HuH-7 (cell line): ENCODE data around the gene USP21.
A peak's percentile ranks its signal among the peaks of the same experiment; 100 is the strongest.
"Not testable (repeated sequence)": the region's sequence is repeated elsewhere in the genome, so short reads cannot be mapped to it uniquely, and the experiment has no call there.

Experiments used
- DNase-seq: peaks from one replicate; pipeline ENCODE4 v3.0.0; 2011; ENCODE audit warnings: low spot score

USP21 gene

DNA sequence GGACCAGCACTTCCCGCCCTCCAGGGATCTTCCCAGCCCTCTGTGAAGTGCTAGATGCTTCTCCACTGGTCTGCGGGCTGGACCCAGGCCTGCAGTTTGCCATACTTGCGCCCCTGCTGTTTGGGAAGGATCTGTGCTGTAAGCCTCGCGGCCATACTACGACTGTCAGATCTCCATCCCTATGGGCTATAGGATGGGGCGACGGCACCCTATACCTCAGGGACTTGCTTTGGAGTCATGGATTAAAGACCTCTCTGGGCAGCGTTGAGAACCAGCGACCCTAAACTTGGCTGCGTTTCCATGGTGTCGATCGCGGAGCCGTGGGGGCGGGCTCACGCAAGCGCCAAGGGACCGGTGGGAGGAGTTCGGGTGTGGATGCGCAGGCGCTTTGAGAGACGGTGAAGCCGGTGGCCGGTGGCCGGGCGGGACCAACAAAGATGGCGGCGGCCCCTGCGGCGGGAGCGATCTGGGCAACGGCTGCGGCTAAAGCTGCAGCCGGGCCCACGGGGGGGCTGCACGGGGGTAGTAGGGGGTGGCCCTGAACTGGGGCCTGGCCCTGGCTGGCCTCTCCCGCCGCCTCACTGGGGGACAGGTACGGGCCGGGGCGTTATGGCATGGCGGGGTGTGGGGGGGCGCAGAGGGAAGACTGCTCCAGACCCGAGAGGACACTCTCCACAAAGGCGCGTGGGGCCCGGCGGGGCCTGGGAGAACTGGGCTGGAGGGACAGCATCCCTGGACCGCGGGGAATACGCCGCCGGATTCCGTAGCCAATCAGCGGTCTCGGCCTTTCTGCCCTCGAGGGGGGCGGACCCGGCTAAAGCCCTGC, at the start of gene USP21:
Gene USP21, plus strand, starts transcription at position 414 of the 826 bp plus-strand sequence. CDS start 1,141 bp downstream, outside the sequence.
- DNase-seq = peak; percentile 94

DNA sequence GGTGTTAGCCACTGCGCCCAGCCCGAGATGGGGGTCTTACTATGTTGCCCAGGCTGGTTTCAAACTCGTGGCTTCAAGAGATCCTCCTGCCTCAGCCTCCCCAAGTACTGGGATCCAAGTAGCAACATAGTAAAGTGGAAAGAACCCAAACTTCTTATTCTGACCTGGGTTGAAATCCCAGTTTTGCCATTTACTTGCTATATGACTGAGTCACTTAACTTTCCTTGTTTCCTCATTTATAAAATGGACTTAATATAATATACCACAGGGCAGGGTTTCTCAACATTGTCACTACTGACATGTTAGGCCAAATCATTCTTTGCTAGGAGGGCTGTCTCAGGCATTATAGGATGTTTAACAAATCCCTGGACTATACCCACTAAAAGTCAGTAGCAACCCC, 48.2 kb upstream of the USP21 start:
- no peak for DNase-seq

- DNase-seq = no peak
Observed at GRCh38 chr1:161111527-161111926, 47.8 kb upstream of the USP21 start.

GRCh38 chr1:161113915-161114314, 45.4 kb upstream of the USP21 start:
- DNase-seq = no peak

- no peak for DNase-seq
Observed at GRCh38 chr1:161114556-161114955, 44.7 kb upstream of the USP21 start.

DNA sequence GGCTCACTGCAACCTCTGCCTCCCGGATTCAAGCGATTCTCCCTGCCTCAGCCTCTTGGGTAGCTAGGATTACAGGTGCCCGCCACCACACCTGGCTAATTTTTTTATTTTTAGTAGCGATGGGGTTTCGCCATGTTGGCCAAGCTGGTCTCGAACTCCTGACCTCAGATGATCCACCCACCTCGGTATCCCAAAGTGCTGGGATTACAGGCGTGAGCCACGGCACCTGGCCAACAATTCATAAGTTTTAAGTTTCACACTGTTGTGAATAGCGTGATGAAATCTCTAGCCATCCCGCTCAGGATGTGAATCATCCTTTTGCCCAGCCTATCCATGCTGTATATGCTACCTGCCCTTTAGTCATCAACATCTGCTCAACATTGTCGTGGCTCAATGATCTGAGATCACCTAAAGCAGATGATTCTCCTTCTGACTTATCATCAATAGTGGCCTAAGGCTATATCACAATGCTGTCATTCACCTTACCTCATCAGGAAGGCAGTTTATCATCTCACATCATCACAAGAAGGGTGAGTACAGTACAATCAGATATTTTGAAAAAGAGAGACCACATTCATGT, 44.1 kb upstream of the USP21 start:
- no peak for DNase-seq

DNA sequence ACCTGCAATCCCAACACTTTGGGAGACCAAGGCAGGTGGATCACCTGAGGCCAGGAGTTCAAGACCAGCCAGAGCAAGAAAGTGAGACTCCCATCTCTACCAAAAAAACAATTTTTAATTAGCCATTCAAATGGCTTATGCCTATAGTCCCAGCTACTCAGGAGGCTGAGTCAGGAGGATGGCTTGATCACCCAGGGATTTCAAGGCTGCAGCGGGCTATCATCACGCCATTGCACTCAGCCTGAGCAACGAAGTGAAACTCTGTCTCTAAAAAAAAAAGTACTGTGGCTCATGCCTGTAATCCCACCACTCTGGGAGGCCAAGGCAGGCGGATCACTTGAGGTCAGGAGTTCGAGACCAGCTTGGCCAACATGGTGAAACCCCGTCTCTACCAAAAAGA, 43.3 kb upstream of the USP21 start:
- DNase-seq = not testable (repeated sequence)

DNA sequence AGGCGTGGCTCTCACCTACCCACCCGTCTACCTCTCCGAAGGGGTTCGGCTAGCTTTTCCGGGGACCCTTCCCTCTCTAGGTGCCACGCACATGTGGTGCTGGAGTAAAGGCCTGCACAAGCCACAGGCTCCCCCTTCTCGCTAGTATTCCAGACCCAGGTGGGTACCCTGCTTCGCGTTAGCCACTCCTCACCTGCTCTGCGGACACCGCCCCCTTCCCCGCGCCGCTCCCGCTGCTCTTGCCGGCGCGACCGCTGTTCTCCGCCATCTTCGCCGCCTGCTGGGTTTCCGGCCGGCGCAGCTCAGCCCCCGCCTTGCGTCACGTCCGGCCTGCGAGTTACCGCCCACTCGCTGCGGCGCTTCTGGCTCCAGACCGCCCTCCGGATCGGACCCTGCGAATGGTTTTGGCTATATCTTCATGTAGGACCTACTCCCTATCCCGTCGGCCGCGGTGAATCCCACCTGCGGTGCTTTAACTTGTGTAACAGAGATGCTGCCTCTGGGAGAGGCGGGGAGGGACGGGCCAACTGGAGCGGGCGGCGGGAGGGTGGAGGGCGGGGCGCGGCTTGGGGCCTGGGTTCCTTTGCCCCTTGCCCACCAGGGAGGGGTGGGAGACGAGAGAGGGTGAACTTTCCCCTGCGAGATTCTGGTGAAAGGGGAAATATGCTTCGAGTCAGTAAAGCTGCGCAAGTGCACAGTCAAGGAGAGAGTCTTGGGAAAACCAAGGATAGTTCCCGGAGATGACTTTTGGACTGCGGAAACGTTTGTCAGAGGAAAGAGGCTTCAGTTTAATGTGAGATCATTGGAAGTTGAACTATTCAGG, 41.3 kb upstream of the USP21 start, which contains the start of the genes NIT1 and PFDN2:
Gene NIT1, plus strand, starts transcription at position 347 of the 823 bp plus-strand sequence. Its CDS starts 72 bp downstream, at position 419.
Gene PFDN2, minus strand, starts transcription at position 279 of the 823 bp plus-strand sequence. Its CDS starts 11 bp downstream, at position 268.
- peak; percentile 80 for DNase-seq

DNA sequence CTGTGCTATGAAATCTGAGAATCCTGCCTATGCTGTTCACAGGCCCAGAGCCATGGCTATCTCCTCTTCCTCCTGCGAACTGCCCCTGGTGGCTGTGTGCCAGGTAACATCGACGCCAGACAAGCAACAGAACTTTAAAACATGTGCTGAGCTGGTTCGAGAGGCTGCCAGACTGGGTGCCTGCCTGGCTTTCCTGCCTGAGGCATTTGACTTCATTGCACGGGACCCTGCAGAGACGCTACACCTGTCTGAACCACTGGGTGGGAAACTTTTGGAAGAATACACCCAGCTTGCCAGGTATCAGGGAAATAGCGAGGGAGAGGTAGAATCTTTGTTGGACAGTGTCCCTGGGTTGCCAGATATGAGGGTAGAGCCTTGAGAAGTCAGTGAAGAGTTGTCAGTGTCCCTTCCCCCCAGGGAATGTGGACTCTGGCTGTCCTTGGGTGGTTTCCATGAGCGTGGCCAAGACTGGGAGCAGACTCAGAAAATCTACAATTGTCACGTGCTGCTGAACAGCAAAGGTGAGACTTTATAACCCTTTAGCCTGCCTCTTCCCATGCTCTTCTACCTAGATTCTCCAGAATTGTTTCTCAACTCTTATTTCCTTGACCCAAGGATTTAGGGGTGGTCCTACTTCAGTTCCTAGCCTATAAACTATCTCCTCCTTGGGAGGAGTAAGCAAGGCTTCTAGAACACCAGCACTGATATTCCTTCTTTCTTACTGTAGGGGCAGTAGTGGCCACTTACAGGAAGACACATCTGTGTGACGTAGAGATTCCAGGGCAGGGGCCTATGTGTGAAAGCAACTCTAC, 40.0 kb upstream of the USP21 start:
- DNase-seq = no peak

DNA sequence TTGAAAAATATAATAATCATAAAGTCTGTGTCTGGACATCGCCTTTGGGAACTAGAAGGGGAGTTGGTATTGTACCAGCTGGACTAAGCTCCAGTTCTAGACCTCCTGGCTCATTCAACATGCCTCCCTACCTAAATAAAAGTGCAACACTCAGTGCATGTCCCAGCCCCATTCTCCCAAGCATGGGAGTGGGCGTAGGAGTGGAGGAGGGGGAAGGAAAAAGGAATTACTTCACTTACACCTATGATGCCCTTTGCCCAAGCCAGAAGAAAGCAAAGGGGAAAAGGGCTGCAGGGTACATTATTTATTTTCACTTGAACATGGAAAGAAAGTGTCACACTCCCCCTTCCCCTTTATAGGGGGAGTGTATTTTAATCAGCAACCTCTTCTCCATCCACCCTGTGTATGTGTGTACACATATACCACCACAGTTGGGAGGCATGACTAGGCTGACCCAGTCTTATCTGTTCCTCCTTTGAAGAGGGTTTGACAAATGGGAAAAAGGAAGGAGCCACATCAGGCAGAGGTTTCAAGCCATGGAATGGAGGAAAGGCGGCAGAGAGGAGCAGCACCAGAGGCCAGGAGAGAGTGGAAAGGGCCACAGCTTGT, 38.2 kb upstream of the USP21 start:
- no peak for DNase-seq

- DNase-seq = no peak
Observed at GRCh38 chr1:161121834-161122233, 37.5 kb upstream of the USP21 start.

- no peak for DNase-seq
Observed at GRCh38 chr1:161122967-161123366, 36.3 kb upstream of the USP21 start.

GRCh38 chr1:161127649-161128048, 31.7 kb upstream of the USP21 start:
- no peak for DNase-seq

DNA sequence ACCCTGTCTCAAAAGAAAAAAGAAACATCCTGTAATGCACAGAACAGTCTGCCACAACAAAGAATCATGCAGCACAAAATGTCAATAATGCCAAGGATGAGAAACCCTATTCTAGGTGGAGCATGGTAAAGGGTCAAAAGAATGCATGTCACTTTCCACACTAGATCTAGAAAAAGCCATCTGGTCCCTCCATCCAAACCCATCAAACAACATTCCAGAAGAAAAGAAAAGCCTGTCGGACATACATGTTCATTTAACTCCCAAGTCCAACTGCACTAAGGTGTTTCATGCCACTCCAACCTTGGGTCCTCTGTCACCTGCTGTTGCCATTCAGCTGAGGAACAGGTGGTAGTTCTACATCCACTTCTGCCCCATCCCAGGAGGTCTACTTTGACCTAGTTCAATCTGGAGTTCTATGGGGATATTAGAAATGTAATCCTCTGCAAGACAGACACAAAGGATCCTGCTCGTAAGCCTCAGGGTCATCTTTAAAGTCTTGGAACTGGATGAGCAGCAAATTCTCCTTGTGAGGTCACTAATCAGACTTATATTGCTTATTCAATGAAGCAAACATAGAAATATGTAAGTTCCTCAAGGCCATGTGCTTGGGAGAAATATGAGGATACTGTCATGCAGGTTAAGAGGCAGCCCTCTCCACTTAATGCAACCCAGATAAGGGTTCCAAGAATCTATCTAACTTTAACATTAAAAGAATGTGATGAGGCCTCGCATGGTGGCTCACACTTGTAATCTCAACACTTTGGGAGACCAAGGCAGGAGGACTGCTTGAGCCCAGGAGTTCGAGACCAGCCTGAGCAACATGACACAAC, 30.5 kb upstream of the USP21 start:
- no peak for DNase-seq

DNA sequence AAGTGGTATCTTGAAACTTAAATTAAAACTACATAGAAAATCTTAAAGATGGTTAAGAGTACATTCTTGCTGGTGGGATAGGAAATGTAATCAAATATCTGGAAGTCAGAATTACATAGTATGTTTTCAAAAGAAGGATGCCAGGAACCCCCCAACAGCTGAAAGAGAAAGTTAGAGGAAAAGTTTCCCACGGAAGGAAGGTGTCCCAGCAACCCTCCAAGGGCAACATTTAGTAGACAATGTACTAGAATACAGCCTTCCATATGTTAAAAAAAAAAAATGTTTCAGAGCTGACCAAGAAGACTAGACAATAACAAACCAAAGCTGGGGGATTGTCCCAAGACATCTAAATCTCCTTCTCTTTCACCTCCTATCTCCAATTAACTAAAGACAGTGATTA, 29.0 kb upstream of the USP21 start:
- no peak for DNase-seq

DNA sequence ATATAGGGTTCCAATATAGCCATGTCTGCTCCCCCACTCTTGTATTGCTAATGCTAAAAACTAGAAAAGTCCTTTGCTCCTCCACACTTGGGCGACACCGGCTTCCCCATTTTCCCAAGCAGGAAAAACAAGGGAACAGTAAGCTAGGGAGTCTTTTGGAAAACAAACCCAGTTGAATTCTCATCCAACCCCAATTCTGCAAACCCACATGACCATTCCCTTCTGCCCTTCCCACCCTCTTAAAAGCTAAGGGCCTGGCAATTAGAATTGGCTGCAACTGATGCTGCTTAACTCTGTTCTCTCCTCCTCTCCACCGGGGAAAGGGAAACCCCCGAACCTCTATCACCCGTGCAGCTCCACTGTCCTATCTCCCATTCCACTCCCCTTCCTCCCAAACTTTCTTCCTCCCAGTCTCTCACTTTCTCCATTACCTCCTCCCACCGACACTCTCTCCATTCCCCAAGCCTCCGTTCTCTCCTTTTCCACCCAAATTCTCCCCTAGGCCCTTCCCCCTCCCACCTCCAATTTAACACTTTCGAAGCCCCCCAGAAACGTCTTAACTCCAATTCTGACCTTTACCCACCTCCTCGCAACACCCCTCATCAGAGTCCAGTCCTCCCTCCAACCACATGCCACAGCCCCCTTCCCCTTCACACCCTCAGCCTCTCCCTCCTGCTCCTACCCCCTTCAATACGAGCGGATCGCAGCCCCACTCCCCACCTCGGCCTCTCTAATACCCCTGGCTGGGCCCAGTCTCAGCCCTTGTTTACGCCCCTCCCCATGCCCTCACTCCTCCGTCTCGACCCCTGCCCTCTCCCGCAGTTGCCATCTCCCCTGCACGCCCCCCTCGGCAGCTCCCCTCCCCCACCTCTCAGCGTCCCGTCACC, 27.5 kb upstream of the USP21 start:
- no peak for DNase-seq

- DNase-seq = peak; percentile 85
Observed at GRCh38 chr1:161132410-161133219, 26.7 kb upstream of the USP21 start, which contains the start of gene DEDD. Gene DEDD (minus strand): TSS chr1:161132667. CDS start chr1:161124462, 8,205 bp downstream.

- DNase-seq = no peak
Observed at GRCh38 chr1:161133220-161133740, 26.0 kb upstream of the USP21 start.
